NCI-H2107 (cell line): Measurements from ENCODE around the gene TMEM89.

Experiments used
- DNase-seq: peaks from one replicate; lab custom pipeline; 2025; lab: John Stamatoyannopoulos, UW

Gene TMEM89, protein sequence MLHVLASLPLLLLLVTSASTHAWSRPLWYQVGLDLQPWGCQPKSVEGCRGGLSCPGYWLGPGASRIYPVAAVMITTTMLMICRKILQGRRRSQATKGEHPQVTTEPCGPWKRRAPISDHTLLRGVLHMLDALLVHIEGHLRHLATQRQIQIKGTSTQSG

DNA sequence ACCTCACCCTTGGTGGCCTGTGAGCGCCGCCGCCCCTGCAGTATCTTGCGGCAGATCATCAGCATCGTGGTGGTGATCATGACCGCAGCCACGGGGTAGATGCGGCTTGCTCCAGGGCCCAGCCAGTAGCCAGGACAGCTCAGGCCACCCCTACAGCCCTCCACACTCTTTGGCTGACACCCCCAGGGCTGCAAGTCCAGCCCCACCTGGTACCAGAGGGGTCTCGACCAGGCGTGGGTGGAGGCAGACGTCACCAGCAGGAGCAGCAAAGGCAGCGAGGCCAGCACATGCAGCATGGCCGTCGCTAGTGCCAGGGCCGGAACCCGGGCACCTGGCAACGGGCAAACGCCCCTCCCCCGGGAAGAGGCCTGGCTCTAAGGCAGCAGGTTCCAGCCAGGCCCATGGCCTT, at the start of gene TMEM89:
TSS of gene TMEM89 (minus strand) at position 309 of the 409 bp plus-strand sequence. CDS start at position 296, 13 bp downstream.
- DNase-seq = no peak

DNA sequence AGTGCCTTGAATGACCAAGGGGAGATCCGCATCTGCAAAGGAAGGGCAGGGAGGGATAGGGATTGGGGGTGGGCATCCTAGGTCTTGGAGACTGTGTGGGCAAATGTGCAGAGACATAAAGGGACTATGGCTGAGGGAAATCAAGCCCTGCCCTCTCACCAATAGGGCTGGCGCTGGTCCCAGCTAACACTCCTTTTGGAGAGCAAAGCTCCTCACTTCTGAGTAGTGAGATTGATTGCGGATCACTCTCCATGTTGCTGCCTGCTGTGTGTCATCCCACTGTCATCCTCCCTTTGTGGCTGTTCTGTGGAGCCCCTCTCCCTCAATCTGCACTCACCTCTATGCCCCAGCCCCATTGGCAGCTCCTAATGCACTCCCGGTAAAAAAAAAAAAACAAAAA, 43.4 kb upstream of the TMEM89 start:
- no peak for DNase-seq

DNA sequence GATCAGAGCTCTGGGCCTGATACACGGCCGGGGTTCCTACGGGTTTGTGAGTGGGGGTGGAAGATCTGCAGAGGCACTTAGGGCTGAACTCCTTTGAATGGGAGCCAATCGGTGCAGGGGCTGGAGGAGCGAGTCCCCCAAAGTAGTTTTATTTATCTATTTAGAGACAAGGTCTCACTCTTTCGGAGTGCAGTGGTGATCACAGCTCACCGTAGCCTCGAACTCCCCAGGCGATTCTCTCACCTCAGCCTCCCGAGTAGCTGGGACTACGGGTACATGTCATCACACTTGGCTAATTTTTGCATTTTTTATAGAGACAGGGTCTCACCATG, 42.7 kb upstream of the TMEM89 start:
- DNase-seq = no peak

DNA sequence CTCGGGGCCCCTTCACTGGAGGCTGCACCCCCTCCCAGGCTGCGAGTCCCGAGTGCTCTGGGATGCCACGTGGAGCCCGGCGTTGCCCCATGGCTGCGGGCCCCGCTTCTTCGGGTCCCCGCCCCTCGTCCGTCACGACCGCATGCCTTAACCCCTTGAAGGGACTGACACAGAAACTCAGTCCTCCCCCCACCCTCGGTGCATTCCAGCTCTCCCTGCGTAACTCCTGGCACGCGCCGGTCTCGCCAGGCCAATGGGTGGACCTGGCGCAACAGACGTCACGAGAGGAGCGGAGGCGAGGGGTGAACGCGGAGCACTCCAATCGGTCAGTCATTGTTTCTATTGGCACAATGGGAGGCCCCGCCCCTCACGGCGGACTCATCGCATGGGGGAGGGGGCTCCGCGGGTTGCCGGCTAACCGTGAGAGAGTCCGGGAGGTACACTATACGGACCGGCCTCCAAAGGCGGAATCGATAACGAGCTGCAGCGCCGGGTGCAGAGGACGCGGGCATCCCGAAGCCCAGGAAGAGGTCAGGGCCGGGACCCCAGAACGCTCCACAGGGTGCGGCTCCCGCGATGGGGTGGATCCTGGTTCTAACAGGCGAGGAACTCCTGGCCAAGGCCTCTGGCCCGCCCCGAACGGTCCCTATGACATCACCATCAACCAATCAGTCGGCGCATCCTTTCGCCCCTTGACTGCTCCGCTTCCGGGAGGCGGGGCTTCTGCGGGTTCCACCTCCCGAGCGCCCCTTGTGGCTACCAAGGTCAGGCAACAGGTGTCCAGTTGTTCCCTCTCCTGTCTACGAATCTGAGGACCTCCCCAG, 42.1 kb upstream of the TMEM89 start:
- DNase-seq = peak; percentile 82

DNA sequence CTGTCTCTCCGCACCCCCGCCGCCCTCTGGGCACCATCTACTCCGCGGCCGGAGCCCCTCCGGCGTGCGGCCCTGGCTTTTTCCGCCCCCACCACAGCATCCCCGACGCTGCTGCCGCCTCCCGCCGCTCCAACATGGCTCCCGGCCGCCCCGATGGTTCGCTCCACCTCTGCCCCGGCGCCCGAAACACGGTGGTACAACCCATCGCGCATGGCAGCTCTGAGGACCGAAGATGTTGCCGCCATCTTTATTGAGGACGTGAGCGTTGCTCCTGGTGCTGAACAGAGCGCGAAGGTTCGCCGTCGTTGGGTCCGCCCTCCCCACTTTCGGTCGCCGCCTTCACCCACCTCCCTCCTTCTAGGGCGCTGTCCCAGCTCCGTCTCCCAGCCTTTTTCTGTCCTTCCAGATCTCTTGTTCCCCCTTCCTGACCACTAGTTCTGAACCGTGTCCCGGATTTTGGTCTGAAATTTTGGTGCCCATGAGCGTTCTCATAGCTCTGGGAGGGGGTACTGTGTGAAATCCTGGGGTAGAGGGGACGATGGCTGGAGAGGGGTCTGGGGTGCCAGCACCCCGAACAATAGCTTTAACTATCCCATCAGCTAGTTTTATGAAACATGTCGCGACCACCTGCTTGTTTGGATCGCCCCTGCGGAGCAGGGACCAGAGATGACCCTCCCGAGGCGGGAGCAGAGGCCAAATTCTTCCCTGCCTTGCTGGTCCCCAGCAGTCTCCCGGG, 41.4 kb upstream of the TMEM89 start, which contains the start of gene CELSR3:
TSS of gene CELSR3 (minus strand) at position 134 of the 736 bp plus-strand sequence. CDS start 252 bp downstream, outside the sequence.
- DNase-seq = peak; percentile 42

DNA sequence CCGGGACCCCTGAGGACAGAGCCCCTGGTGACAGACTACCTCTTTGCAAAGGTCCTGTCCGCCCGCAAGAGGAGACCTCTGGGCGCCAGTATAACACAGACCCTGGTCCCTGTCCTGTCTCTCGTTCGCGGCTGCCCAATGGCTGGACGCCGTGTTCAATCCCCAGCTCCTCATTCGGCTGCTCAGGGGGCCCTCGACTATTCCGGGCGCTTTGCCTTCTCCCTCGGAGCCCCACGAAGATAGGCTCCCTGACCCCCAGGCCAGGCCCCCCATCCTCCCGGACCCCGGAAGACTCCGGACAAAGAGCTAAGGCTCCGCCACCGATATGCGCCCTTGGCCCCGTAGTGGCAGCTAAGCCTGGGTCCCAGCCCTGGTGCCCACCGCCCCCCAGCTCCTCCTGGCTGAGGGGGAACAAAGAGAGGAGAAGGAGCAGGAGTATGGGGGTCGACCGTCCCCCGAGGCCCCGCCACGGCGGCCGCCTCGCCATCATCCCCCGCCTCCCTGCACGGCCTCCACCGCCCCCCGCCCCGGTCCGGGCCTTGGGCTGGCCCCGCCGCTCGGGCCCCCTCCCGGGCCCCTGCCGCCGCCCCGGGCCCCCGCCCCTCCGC, 40.7 kb upstream of the TMEM89 start:
- DNase-seq = no peak

DNA sequence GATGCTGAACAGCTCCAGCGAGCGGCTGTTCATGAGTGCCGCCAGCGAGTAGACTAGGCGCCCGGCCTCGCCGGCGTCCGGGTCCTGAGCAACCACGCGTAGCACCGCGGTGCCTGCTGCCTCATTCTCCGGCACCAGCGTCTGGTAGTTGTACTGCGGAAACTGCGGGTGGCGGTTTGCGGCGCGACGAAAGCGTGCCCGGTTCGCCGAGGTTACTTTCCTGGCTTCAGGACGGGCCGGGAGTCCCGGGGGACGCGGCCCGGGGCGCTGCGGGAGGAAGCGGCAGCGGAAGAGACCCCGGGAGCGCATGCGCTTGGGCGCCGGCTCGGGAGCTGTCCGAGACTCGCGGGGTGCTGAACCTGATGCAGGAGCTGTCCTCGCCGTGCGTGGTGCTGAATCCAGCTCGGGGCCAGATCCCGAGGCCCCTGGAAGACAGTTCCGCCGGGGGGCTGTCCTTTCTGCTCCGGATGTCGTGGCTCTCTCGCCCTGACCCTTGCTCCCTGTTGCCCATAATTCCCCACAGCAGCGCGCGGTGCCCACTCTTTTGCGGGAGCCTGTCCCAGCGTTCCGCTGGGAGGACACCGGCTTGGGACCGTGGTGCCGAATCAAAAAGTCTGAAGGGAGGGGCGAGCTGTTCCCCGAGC, 40.1 kb upstream of the TMEM89 start:
- DNase-seq = no peak

DNA sequence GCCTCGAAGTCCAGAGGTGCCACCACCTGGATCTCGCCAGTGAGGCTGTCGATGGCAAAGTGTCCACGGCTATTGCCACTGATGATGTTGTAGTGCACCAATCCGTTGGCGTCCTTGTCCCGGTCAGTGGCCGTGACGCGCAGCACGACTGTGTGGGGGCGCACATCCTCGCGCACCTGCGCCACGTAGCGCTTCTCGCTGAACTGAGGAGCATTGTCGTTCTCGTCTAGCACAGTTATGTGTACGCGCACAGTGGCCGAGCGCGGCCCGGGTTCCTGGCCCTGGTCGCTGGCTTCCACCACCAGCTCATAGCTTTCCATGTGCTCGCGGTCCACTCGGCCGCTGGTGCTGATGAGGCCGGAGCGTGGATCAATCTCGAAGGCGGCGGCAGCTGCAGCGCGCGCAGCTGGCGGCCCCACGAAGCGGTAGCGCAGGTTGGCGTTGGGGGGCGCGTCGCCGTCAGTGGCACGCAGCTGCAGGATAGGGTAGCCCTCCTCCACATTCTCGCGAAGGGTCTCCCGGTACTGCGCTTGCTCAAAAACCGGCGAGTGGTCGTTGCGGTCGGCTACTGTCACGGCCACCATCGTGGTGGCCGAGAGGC, 39.3 kb upstream of the TMEM89 start:
- DNase-seq = no peak

DNA sequence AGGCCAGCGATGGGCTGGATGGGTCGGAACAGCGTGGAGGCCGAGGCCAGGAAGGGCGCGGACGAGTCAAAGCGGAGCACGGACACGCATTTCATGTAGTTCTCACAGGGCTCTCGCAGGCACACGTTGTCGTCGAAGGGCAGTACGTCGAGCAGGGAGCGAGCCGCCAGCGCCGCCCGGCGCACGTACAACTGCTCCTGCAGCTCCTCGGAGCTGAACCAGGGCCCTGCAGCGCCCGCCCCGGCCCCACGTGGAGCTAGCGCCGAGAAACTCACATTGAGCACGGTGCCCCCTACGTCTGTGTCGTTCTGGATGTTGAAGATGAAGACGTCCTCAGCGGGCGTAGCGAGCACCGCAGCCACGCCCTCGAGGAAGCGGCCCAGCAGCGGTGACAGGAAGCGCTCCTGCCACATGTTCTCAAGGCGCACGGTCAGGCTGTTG, 35.3 kb upstream of the TMEM89 start:
- no peak for DNase-seq

DNA sequence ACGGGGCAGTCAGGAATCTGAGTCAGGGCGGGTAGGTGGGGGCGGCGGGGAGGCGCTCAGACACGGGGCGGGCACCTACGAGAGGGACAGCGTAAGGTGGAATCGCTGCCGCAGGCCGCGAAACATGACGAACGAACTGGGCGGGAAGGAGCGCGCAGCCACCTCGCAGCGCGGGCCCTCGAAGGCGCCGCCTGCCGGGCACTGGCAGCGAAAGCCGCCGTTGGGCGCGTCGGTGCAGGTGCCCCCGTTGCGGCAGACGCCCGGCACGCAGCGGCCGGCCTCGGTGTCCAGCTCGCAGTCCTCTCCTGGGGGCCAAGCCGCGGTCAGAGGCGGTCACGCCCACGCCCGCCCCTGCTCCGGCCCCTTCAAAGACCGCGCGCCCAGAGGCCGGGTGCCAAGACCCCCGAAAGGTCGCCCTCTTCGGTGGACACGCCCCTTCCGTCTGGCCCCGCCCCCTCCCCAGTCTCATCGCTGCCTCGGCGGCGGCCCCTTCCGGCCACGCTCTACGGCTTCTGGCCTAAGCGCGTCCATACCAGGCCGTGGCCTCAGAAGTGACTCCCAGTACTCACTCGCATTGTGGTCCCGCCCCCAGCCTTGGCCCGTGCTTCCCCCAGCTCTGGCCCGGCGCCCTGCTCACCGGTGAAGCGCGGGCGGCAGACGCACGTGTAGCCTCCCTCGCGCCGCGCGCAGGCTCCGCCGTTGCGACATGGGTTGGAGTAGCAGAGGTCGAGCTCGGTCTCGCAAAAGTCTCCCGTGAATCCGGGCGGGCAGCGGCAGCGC, 34.7 kb upstream of the TMEM89 start:
- DNase-seq = no peak

DNA sequence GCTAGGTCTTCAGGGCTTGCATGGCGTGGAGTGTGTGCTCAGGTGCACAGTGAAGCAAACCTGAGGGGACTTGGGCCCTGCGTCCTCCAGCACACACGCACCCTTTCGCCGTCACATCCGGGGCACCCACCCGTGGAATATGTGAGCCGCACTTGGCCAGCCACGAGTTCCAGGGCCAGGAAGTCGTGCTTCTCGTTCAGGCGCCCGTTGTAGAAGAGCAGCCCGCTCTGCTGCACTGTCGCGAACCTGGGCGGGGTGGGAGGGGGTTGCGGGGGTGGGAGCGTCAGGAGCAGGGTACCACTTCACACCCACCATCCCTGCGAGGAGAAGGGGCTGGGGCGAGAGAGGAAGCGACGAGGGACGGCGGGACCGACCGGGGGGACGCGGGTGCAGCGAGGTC, 34.0 kb upstream of the TMEM89 start:
- no peak for DNase-seq

DNA sequence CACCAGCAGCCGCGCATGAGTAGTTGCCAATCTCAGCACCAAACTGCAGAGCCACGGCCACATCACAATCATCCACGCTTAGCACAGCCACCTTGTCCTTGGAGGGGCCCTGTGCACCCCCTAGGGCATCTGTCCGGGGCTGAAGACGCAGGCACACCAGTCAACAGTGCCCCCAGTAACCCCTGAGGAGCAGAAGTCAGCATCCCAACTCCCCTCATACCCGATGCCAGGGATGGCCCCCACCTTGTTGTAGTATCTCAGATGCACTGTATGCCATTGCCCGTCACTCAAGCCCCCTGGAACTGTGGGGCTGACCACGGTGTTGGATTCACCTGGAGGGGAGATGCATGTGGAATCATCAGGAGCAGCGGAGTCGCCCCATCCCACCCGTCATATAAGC, 33.5 kb upstream of the TMEM89 start:
- no peak for DNase-seq

DNA sequence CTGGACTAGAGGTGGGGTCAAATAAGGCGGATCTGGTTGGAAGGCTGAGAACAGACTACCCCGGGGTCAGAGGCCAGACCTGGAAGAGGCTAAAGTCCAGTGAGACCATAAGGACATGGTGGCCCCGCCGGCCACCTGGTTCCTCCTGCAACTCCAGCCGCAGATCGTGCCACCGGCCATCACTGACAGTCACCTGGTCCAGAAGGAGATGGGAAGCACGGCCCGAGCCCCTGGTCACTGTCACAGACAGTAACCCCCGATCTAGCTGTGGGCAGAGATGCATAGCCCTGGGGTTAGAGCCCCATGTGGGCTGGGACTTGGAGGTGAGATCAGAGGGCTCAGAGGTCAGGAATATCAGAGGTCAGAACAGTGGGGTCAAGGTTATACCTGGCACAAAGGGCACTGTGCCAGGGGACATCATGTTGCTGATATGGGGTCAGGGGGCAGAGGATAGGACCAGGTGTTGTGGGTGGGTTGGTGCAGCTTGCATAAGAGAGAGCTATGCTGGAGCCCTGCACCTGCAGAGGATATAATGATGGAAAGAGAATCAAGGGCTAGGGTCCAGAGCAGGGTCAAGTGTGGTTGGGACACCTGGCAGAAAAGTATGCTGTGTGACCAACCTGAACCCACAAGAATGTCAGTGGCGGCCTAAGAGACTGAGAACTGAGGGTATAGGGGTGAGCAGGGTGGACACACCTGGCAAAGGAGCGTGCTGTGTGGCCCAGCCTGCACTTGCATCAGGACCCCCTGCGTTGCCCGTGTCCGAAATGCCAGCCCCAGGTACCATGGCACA, 31.6 kb upstream of the TMEM89 start:
- no peak for DNase-seq

DNA sequence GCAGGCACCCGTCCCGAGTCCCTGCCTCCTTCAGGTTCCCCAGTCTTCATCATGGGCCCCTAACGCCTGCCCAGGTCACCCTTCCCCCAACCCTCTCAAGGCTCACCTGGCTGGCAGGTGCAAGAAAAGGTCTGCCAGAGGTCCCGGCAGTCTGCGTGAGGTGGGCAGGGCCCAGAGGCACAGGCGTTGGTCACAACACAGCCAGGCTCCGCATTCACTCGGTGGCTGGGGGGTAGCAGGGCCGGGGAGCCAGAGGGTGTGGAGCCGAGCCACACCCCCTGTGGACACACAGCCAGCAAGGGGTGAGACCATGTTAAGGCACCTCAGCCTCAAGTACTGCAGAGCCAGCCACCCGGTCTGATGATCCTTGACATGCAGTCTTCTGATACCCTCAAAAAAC, 30.2 kb upstream of the TMEM89 start:
- DNase-seq = no peak

DNA sequence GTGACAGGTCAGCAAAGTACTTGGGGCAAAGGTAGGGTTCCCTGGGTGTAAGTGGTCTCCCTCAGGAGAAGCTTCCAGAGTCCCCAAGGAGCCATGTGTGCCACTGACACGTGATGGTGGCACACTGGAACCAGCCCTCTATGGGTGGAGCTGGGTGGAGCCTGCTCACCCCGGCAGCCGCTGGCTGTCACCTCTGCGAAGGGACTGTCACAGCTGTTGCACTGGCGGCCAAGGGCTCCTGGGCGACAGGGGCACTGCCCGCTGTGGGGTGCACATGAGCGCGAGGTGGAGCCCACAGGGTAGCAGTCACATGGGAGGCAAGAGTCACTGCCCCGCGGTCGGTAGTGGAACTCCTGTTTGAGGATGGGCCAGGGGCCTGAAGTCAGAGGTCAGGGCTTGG, 29.2 kb upstream of the TMEM89 start:
- DNase-seq = no peak

DNA sequence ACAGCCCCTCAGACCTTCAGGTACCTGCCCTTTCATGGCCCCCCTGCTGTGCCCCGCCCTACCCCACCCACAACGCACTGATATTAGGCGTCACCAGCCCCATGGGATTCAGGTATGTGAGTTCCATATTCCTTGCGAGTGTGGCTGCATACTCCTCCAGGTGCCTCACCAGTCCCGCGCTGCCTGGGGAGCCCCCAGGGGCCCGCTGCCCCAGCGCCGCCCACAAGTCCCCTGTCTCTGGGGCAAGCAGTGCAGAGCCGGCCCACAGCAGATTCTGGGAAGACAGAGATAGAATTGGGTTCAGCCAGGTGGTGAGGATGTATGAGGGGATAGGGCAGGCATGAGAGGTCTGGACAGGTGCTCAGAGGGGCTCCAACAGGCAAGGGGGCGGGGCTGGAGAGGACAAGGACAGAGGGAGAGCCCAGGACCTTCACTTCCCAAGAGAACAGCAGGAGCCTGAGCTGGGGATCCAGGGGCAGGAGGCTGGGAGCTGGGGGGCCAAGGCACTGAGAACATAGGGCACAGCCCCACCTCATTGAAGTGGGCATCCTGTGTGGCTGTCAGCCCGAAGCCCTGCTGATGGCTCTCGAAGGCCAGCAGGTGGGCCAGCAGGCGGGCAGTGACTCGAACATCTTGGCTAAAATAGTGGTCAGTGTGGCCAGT, 26.8 kb upstream of the TMEM89 start:
- DNase-seq = no peak

DNA sequence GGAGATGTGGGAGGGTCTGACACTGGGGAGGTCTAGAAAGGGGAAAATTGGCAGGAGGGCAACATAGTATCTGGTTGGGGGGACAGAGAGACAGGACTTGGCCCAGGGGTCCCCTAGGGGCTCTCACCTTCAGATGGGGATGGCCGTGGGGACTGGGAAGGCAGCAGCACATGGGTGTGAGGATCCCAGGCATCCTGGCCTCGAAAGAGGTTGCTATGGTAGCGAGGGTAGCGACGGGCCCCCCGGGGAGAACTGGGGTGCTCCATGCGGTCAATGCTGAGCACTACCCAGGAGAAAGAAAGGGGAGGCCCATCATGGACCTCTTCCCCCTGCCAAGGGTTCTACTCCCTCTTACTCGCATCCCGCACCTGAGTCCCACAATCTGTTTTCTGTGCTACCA, 26.1 kb upstream of the TMEM89 start:
- DNase-seq = no peak

DNA sequence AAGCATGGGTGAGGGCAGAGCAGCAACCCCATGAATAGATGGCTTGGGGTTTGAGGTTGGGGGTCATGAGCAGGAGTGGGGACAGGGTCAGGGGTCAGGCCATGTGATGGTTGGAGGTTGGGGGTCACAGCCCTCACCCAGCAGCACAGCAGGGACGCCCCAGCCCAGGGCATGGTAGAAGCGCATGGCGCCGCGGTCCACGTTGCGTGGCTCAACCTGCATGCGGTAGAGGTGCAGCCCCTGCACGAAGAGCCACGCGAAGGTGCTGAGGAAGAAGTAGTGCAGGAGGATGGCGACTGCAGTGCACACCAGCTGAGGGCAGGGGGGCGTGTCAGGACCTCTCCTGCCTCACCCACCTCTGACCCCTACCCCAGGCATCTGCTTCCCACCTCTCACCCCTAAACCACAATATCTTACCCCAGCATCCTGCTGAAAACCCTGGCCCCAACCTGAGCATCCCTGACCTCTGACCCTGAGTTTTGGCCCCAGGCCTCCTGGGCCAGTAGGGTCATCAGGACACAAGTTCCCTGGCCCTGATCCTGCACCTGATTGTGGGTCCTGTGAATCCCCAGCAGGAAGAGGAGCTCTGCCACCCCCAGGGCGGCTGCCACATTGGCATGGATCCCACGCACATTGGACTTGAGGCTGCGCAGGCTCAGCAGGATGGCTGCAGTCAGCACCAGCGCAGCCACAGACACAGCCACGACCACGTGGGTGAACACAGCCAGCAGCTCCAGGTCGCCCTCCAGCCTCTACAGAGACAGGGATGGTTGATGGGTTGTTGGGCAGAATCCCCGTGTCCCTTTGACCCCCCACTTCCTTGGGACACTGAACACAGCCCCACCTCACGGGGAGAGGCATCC, 23.6 kb upstream of the TMEM89 start:
- DNase-seq = no peak

DNA sequence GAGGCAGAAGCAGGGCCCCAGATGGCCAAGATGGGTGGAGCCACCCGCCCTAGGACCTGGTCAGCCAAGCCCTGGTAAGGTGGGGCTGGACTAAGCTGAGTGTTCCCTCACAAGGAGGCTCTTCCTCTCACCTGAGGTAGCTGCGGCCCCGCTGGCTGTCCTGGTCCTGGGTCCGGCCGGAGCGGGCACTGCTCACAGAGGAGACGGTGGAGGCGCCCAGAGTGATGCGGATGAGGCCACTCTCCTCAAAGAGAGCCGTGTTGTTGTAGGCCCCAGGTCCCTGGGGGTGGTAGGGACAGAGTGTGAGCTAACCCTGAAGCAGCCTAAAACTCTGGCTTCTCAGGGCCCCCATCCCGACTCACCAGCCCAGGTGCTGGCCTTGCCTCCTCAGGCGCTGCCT, 21.0 kb upstream of the TMEM89 start:
- no peak for DNase-seq
